HG03354 (cell line): ENCODE results near the gene MAB21L2.
"Not testable (repeated sequence)": the region's sequence is repeated elsewhere in the genome, so short reads cannot be mapped to it uniquely, and the experiment has no call there.

Experiments used
- ATAC-seq: cut with Tn5 transposase; IDR thresholded peaks from one replicate; pipeline ENCODE4 v1.9.1; 2021; ENCODE audit warnings: mild to moderate bottlenecking; ENCODE audit not compliant: unreplicated experiment, poor library complexity, severe bottlenecking

MAB21L2 gene

GRCh38 chr4:150582146-150582872 lies at the start of gene MAB21L2:
Gene MAB21L2, plus strand, starts transcription at chr4:150582151. Its CDS starts 879 bp downstream, at chr4:150583030.
- ATAC-seq = no peak

GRCh38 chr4:150533673-150534072 lies 48.3 kb upstream of the MAB21L2 start:
- no peak for ATAC-seq

- no peak for ATAC-seq
Measured at GRCh38 chr4:150534818-150535217, 47.1 kb upstream of the MAB21L2 start.

DNA sequence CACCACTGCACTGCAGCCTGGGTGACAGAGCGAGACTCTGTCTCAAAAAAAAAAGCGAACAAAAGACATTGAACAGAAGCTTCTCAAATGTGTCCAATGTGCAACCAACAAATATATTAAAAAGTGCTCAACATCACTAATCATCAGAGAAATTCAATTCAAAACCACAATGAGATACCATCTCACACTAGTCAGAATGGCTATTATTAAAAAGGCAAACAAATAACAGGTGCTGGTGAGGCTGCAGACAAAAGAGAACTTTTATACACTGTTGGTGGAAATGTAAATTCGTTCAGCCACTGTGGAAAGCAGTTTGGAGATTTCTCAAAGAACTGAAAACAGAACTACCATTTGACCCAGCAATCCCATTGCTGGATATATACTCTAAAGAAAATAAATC lies 44.0 kb upstream of the MAB21L2 start:
- ATAC-seq = not testable (repeated sequence)

DNA sequence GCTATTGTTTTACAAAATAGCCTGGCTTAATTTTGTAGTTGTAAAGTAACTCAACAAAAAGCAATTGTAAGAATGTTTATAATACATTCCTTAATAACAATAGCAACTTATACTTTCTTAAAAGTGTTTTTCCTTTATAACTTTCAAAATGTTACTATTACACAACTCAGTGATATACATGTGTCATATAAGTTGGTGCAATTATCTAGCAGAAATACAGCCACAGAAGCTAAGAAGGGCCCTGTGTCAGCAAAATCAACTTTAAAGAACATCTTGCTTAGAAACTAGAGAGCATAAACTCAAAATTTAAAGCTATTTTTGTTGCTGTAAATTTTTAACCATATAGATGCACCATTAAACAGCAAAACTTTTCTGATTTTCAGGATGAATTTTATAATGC lies 41.4 kb upstream of the MAB21L2 start:
- ATAC-seq = no peak

GRCh38 chr4:150540959-150541360 lies 41.0 kb upstream of the MAB21L2 start:
- no peak for ATAC-seq

GRCh38 chr4:150541681-150542080 lies 40.3 kb upstream of the MAB21L2 start:
- ATAC-seq = no peak

- no peak for ATAC-seq
Measured at GRCh38 chr4:150543042-150543441, 38.9 kb upstream of the MAB21L2 start.

DNA sequence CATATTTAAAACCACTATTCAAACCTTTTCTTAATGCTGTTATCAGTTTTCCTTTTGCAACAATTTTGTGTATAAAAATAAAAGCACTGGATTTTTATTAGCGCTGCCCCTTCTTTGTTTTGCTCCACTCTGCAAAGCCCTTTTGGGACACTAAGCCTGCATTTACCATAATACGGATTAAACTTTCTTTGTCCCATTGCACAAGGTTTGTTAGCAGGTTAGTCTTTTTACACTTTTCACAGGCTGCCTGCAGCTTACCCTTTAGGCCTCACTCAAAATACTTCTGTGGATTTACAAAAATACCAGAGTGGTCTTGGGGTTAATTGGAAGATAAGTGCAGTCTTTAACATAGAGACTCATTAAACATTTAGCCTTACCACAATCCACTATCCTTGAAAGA lies 35.7 kb upstream of the MAB21L2 start:
- ATAC-seq = no peak

DNA sequence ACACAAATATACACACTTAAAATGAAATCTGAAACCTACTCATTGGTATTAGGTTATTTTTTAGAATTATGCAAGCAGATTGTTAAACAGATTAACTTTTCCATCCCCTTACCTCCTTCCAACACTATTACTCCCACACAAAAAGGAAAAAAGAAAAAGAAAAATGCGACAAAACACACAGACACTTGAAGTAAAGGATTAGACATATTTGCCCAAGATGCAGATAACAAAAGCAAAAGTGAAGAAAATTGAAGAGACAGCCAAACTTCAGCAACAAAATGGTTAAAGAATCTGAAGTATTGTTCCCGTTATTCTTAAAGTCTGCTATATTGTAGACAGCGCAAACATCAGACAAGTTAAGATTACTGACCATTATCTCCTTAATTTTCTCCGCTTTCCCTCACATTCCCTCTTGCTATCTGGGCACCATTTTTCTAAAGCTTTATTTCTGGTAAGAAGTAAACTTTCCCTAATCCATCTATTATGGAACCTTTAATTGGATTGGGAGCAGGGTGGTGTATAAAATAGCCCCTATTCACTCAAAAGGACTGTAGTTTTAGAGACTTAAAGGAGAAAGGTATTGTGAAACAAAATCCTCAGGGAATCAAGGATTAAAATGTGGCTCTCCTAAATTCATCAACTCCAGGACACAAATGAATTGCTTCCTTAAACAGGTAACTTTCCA lies 34.7 kb upstream of the MAB21L2 start:
- no peak for ATAC-seq

DNA sequence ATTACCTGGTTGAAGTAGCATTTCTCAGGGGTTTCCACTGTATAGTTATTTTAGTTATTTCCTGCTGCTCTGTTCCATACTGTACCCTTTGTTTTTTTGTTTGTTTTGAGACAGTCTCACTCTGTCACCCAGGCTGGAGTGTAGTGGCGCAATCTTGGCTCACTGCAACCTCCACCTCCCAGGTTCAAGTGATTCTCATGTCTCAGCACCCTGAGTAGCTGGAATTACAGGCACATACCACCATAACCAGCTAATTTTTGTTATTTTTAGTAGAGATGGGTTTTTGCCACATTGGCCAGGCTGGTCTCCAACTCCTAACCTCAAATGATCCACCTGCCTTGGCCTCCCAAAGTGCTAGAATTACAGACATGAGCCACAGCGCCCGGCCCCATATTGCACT lies 24.1 kb upstream of the MAB21L2 start:
- ATAC-seq = not testable (repeated sequence)

- no peak for ATAC-seq
Measured at GRCh38 chr4:150561143-150561737, 20.7 kb upstream of the MAB21L2 start.

DNA sequence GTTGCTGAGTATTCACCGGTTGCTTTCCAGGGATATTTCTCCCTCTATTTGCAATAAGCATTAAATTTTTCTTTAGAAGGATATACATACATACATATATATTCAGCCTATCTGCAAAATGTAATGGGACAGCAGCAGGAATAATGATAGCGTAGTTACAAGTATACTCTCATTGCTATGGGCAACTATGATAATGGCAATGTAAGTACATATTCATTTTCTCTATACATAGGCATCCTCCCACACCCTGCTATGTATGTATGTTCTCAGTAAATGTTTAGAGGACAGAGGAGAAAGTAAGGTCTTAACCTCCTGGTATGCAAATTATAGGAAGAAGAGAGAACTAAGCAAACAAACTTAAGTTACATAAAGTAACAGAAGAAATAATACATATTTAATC lies 19.7 kb upstream of the MAB21L2 start:
- no peak for ATAC-seq

- no peak for ATAC-seq
Measured at GRCh38 chr4:150562751-150563150, 19.2 kb upstream of the MAB21L2 start.

DNA sequence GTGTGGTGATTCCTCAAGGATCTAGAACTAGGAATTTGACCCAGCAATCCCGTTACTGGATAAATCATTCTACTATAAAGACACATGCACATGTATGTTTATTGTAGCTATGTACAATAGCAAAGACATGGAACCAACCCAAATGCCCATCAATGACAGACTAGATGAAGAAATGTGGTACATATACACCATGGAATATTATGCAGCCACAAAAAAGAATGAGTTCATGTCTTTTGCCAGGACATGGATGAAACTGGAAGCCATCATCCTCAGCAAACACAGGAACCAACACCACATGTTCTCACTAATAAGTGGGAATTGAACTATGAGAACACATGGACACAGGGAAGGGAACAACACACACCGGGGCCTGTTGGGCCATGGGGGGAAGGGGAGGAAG lies 17.0 kb upstream of the MAB21L2 start:
- ATAC-seq = not testable (repeated sequence)

- ATAC-seq = no peak
Measured at GRCh38 chr4:150567070-150567469, 14.9 kb upstream of the MAB21L2 start.

DNA sequence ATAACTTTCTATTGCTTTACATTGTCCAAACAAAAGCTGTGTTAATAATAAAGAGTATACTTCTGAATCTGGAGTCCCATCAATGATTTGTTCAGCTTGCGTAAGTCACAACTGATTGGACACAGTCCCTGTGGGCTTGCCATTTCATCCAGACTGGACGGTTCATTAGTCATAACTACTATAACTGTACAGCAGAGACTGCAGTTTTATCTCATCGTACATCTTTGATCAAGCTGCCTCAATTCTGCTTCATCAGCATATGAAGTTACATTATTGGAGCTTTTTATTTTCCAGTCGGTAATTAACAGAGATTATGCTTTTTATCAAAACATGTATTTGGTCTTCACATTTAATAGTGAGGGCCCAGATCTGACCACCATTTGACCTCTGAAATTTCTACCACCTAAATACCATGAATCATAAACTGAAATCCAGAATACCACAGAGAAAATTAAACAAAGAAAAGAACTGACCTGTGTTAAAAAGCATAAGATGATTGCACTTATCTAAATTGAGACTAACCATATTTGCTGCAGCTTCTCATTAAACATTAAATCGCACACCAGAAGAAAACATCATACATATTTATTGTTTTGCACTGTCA lies 12.5 kb upstream of the MAB21L2 start:
- no peak for ATAC-seq

DNA sequence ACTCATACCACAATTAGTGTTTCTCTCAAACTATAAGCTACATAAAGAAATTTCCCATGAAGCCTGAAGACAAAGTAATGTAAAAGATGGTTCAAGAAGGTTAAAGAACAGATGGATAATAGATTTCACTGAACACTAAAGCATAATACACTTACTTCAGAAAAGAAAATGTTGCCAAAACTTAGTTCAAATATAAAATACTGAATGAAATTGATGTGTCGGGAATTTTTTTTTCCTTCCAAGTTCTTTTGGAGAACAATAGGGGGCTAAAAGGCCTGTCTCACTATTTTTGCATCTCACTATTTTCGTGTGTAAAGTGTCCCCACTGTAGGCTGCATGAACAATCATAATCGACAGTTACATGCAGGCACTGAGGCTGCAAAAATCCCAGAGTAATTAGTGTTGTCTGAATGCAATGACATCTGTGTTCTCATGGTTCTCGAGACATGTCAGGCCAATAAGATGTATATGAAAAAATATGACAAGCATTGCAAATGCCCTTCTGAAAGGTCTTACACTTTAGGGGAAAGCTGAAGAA lies 11.9 kb upstream of the MAB21L2 start:
- ATAC-seq = no peak

- no peak for ATAC-seq
Measured at GRCh38 chr4:150570862-150571261, 11.1 kb upstream of the MAB21L2 start.

- no peak for ATAC-seq
Measured at GRCh38 chr4:150572704-150573504, 9.0 kb upstream of the MAB21L2 start.
